Spleen (tissue), 11 donors: ENCODE measurements around the gene OR8D1. TPM values are rescaled to one million over a fixed set of nuclear protein-coding genes. Genes with fewer than 3 reads are reported as not detected.

ENCODE experiments used
- DNase-seq: peaks from one replicate; pipeline ENCODE4 v3.0.0-alpha.2; 2020
- H3K27ac ChIP-seq, 8 donors: fragments of 200-600 bp; sonication (generic) in 7 of 8; 1 replicate in 4 of 8; 2 replicates in 4 of 8; pipeline versions ENCODE4 v1.5.0 to v1.8.0; 2016 to 2021; ENCODE audit warnings: inconsistent platforms in 4 of 8, mild to moderate bottlenecking in 4 of 8, moderate library complexity in 1 of 8
- H3K27me3 ChIP-seq, 7 donors: fragments of 200-600 bp; sonication (generic) in 6 of 7; replicated peaks in 1 of 7; 1 replicate in 4 of 7; 2 replicates in 3 of 7; pipeline versions ENCODE4 v1.5.0 to v1.8.0; 2016 to 2021; ENCODE audit warnings: inconsistent platforms in 3 of 7, mild to moderate bottlenecking in 1 of 7
- H3K36me3 ChIP-seq, 6 donors: fragments of 200-600 bp; sonication (generic) in 5 of 6; 1 replicate in 4 of 6; 2 replicates in 2 of 6; pipeline versions ENCODE4 v1.5.0 to v1.8.0; 2016 to 2021; ENCODE audit warnings: inconsistent platforms in 2 of 6
- H3K4me1 ChIP-seq, 6 donors: fragments of 200-600 bp; sonication (generic) in 5 of 6; 1 replicate in 3 of 6; 2 replicates in 3 of 6; pipeline versions ENCODE4 v1.5.0 to v1.8.0; 2016 to 2021; ENCODE audit warnings: inconsistent platforms in 3 of 6
- H3K4me3 ChIP-seq, 8 donors: fragments of 200-600 bp; sonication (generic) in 7 of 8; 1 replicate in 4 of 8; 2 replicates in 4 of 8; pipeline versions ENCODE4 v1.5.0 to v1.8.0; 2016 to 2021; ENCODE audit warnings: inconsistent platforms in 4 of 8, mild to moderate bottlenecking in 4 of 8, moderate library complexity in 2 of 8
- H3K9me3 ChIP-seq, 8 donors: fragments of 200-600 bp; sonication (generic) in 7 of 8; 1 replicate in 4 of 8; 2 replicates in 4 of 8; pipeline versions ENCODE4 v1.5.0 to v1.8.0; 2016 to 2021; ENCODE audit warnings: inconsistent platforms in 4 of 8
- CTCF ChIP-seq, 11 experiments: fragments of 200-600 bp in 7 of 11; fragments of 450-650 bp in 4 of 11; sonication (generic) in 4 of 11; IDR thresholded peaks in 8 of 11; conservative IDR thresholded peaks in 3 of 11; 1 replicate in 7 of 11; 2 replicates in 4 of 11; pipeline versions ENCODE4 v1.4.0 to v1.8.0; 2016 to 2021; ENCODE audit warnings: antibody characterized with exemption in 11 of 11, inconsistent platforms in 4 of 11, mild to moderate bottlenecking in 1 of 11
- POLR2A ChIP-seq, 3 donors: fragments of 450-650 bp; IDR thresholded peaks; one replicate each; pipeline ENCODE4 v1.5.1; 2017; ENCODE audit warnings: antibody characterized with exemption in 3 of 3, mild to moderate bottlenecking in 1 of 3
- POLR2AphosphoS5 ChIP-seq, 3 donors: sonication (generic); formaldehyde crosslinking; IDR thresholded peaks; one replicate each; pipeline ENCODE4 v1.5.1; 2017; ENCODE audit warnings: antibody characterized with exemption in 3 of 3
- WGBS, 5 donors: extraction: QIAGEN DNeasy Blood & Tissue Kit in 3 of 5; methylation state at CpG; one replicate each; pipeline versions ENCODE4 v1.1.5 to v1.1.7; 2013 to 2018; 5-methylcytosine and 5-hydroxymethylcytosine counted together
- intact Hi-C: fragments of 100-400 bp; cut with DNase I; formaldehyde crosslinking; loops from one replicate; pipeline ENCODE4 v1.15.0; 2023; ENCODE audit warnings: low total_unique reads
- polyA plus RNA-seq, 3 donors: library from polyadenylated mRNA; stranded (reverse); fragments of 200-250 nt; gene quantifications; one replicate each; pipeline ENCODE4 v1.2.1, GENCODE V29; 2013
- total RNA-seq, 7 donors: library from RNA; depleted of rRNA in 3 of 7; stranded (reverse); fragments of >200 nt in 3 of 7; fragmentation: NEBNext Ultra II Directional in 4 of 7; extraction: Animal tissue kit (Norgen Biotek cat#: 25700) in 4 of 7; gene quantifications; one replicate each; pipeline versions ENCODE4 v1.1.0 to v1.2.1, GENCODE V29; 2016 to 2021
- donor health status: healthy with polysubstance abuse.
- donor health status: DM: no; HTN: no; CAD: no; lungs with moderate emphysema.
- donor health status: DM: no; HTN: no; CAD: no.
- donor health status: Bipolar disorder and iron deficiency.
- donor health status: healthy.
- donor health status: DM: no; HTN: no; CAD: no.
- donor health status: DM: yes; HTN: yes; CAD: no.

OR8D1 gene
- total and polyA plus RNA-seq, 10 donors = not detected

- intact Hi-C loops = no loop called here
- Histone ChIP-seq H3K27me3 (no peaks in the 10 kb centered on the region), H3K4me1 (no peaks in the 10 kb centered on the region), H3K27ac (no peak overlapping the region), H3K4me3 (no peak overlapping the region), H3K36me3 (no peaks in the 10 kb centered on the region), H3K9me3 (no peaks in the 10 kb centered on the region)
- 84 to 95% (median 89%) methylated on average over 2 of the region's 2 CpGs for WGBS, 5 donors
- DNase-seq = no peak
- TF ChIP-seq POLR2AphosphoS5 (IDR thresholded peaks at IDR 0.05) (no peak), CTCF (IDR thresholded peaks at IDR 0.05 in 8 of 11, conservative IDR thresholded peaks at IDR 0.05 in 3 of 11) (no peak), POLR2A (IDR thresholded peaks at IDR 0.05) (no peak)
These were observed 26.3 kb upstream of the OR8D1 start for GRCh38 chr11:124340142-124340447.

- H3K4me1 ChIP-seq = no peaks in the 10 kb centered on the region
- intact Hi-C loops = no loop called here
- 55 to 71% (median 64%) methylated on average over 6 of the region's 6 CpGs for WGBS, 5 donors
These were observed 25.8 kb upstream of the OR8D1 start for GRCh38 chr11:124339396-124340141.

GRCh38 chr11:124331873-124332272 is 18.1 kb upstream of the OR8D1 start:
- intact Hi-C loops = no loop called here
- no peak for DNase-seq
- Histone ChIP-seq H3K4me1 (peaks cover 0 to 32% (median 7%) of the 10 kb centered on the region in 6 donors), H3K4me3 (no peak overlapping the region), H3K36me3 (no peaks in the 10 kb centered on the region), H3K27me3 (no peaks in the 10 kb centered on the region), H3K27ac (no peak overlapping the region), H3K9me3 (no peaks in the 10 kb centered on the region)
- 73 to 87% (median 77%) methylated on average over 3 of the region's 3 CpGs for WGBS, 5 donors
- TF ChIP-seq CTCF (IDR thresholded peaks at IDR 0.05 in 8 of 11, conservative IDR thresholded peaks at IDR 0.05 in 3 of 11) = no peak

More at GRCh38 chr11:124339396-124340141, 25.8 kb upstream of the OR8D1 start:
- Histone ChIP-seq H3K36me3 (no peaks in the 10 kb centered on the region), H3K27ac (no peak overlapping the region), H3K27me3 (no peaks in the 10 kb centered on the region), H3K9me3 (no peaks in the 10 kb centered on the region), H3K4me3 (no peak overlapping the region)
- TF ChIP-seq POLR2A (IDR thresholded peaks at IDR 0.05) (no peak), POLR2AphosphoS5 (IDR thresholded peaks at IDR 0.05) (no peak)
- DNase-seq = no peak

- intact Hi-C loops = no loop called here
- Histone ChIP-seq H3K27me3 (no peaks in the 10 kb centered on the region), H3K4me1 (peaks cover 0 to 37% (median 7%) of the 10 kb centered on the region in 6 donors), H3K36me3 (no peaks in the 10 kb centered on the region), H3K27ac (peak overlapping the region in 4 of 8 donors; percentile 55 to 74 (median 65)), H3K9me3 (no peaks in the 10 kb centered on the region), H3K4me3 (no peak overlapping the region)
- WGBS, 5 donors = 30 to 43% (median 33%) methylated on average over 2 of the region's 2 CpGs
- TF ChIP-seq CTCF (IDR thresholded peaks at IDR 0.05 in 8 of 11, conservative IDR thresholded peaks at IDR 0.05 in 3 of 11) = peak in 3 of 11 experiments; percentile 11 to 21 (median 14)
- TF ChIP-seq POLR2AphosphoS5 (IDR thresholded peaks at IDR 0.05) = no peak
- DNase-seq = no peak
These were observed 16.2 kb upstream of the OR8D1 start for GRCh38 chr11:124329787-124330478.
